K562 (cell line): Measurements from ENCODE around the gene RASL11A.

ENCODE experiments used
- GATAD2A ChIP-seq: fragments of 450-650 bp; IDR thresholded peaks from 2 replicates; pipeline ENCODE4 v1.6.1; 2017
- MEF2D ChIP-seq: conservative IDR thresholded peaks from 2 replicates; pipeline ENCODE4 v1.6.1; 2016; ENCODE audit warnings: low read depth, missing genetic modification characterization, missing compliant biosample characterization
- SMC3 ChIP-seq: conservative IDR thresholded peaks from 2 replicates; pipeline ENCODE4 v1.6.1; 2011; ENCODE audit warnings: low read depth, low read length, improper control_type of control experiment; ENCODE audit not compliant: insufficient read depth
- ZNF583 ChIP-seq: fragments of 250-450 bp; sonication (Bioruptor Pico); IDR thresholded peaks from 2 replicates; pipeline ENCODE4 v1.4.0; 2020
- TF ChIP-seq, protein P1 (sequence below), 3 experiments: IDR thresholded peaks in 2 of 3; conservative IDR thresholded peaks in 1 of 3; 2 replicates each; pipeline ENCODE4 v1.5.1; 2011 to 2012; ENCODE audit warnings: low read length in 3 of 3, mild to moderate bottlenecking in 3 of 3, control low read depth in 2 of 3, improper control_type of control experiment in 1 of 3, inconsistent platforms in 1 of 3, low read depth in 1 of 3, mixed read lengths in 1 of 3, moderate library complexity in 1 of 3; ENCODE audit not compliant: insufficient read depth in 2 of 3
- TF ChIP-seq, protein P2 (sequence below): sonication (generic); formaldehyde crosslinking; IDR thresholded peaks from 2 replicates; pipeline ENCODE4 v1.8.0; 2023; ENCODE audit warnings: mild to moderate bottlenecking, missing genetic modification reagents

DNA sequence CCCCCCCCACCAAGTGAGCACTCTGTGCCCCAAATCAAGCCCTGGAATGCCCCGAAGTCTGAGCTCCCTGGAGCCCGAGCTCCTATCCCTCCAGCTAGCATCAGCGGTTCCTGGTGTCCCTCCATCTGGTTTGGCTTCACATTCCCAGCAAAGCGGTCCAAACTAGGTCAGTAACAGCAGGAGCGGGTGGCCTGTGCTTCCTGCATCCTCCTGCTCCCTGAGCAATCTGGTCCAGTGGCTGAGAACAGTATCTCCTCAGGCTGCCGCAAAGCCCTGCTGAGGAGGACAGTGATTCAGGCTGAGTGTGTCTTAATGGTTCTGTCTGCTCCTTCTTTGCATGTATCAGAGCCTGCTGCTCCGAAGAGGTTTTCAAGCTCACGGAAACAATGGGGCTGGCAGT, 25.9 kb downstream of the RASL11A start:
- TF ChIP-seq SMC3 = no peak
- TF ChIP-seq, protein P1, sequence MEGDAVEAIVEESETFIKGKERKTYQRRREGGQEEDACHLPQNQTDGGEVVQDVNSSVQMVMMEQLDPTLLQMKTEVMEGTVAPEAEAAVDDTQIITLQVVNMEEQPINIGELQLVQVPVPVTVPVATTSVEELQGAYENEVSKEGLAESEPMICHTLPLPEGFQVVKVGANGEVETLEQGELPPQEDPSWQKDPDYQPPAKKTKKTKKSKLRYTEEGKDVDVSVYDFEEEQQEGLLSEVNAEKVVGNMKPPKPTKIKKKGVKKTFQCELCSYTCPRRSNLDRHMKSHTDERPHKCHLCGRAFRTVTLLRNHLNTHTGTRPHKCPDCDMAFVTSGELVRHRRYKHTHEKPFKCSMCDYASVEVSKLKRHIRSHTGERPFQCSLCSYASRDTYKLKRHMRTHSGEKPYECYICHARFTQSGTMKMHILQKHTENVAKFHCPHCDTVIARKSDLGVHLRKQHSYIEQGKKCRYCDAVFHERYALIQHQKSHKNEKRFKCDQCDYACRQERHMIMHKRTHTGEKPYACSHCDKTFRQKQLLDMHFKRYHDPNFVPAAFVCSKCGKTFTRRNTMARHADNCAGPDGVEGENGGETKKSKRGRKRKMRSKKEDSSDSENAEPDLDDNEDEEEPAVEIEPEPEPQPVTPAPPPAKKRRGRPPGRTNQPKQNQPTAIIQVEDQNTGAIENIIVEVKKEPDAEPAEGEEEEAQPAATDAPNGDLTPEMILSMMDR (IDR thresholded peaks at IDR 0.05 in 2 of 3, conservative IDR thresholded peaks at IDR 0.05 in 1 of 3; ENCODE audit: insufficient read depth in 2 of 3, low read depth in 1 of 3, low read length in 3 of 3) = no peak
- TF ChIP-seq ZNF583 (CRISPR knock-in tag) = no peak
- TF ChIP-seq, protein P2, sequence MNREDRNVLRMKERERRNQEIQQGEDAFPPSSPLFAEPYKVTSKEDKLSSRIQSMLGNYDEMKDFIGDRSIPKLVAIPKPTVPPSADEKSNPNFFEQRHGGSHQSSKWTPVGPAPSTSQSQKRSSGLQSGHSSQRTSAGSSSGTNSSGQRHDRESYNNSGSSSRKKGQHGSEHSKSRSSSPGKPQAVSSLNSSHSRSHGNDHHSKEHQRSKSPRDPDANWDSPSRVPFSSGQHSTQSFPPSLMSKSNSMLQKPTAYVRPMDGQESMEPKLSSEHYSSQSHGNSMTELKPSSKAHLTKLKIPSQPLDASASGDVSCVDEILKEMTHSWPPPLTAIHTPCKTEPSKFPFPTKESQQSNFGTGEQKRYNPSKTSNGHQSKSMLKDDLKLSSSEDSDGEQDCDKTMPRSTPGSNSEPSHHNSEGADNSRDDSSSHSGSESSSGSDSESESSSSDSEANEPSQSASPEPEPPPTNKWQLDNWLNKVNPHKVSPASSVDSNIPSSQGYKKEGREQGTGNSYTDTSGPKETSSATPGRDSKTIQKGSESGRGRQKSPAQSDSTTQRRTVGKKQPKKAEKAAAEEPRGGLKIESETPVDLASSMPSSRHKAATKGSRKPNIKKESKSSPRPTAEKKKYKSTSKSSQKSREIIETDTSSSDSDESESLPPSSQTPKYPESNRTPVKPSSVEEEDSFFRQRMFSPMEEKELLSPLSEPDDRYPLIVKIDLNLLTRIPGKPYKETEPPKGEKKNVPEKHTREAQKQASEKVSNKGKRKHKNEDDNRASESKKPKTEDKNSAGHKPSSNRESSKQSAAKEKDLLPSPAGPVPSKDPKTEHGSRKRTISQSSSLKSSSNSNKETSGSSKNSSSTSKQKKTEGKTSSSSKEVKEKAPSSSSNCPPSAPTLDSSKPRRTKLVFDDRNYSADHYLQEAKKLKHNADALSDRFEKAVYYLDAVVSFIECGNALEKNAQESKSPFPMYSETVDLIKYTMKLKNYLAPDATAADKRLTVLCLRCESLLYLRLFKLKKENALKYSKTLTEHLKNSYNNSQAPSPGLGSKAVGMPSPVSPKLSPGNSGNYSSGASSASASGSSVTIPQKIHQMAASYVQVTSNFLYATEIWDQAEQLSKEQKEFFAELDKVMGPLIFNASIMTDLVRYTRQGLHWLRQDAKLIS (CRISPR knock-in tag) = no peak
- no peak for TF ChIP-seq MEF2D (tag)
- TF ChIP-seq GATAD2A = no peak
